Measurements from ENCODE around the gene KCNIP4.

Gene KCNIP4

GRCh38 chr4:21552455-21552854 is 396.1 kb downstream of the KCNIP4 start:
- DNase-seq = no peak

DNA sequence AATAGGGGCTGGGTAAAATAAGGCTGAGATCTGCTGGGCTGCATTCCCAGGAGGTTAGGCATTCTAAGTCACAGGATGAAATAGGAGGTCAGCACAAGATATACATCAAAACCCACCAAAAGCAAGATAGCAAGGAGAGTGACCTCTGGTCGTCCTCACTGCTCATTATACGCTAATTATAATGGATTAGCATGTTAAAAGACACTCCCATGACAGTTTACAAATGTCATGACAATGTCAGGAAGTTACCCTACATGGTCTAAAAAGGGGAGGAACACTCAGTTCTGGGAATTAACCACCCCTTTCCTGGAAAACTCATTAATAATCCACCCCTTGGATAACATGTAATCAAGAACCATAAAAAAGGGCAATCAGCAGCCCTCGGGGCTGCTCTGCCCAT is 403.6 kb downstream of the KCNIP4 start:
- no peak for DNase-seq

DNA sequence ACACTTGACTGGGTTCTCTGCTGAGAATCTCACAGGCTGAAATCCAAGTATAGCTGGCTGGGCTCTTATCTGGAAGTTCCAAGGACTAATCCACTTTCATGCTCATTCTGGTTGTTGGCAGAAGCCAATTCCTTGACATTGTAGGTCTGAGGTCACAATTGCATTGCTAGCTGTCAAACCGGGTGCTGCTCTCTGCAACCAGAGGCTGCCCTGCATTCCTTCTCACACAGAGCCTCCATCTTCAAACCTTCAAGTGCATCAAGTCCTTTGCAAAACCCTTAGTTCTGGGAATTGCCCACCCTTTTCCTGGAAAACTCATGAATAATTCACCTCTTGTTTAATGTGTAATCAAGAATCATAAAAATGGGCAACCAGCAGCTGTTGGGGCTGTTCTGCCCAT is 404.2 kb downstream of the KCNIP4 start:
- DNase-seq = no peak

DNA sequence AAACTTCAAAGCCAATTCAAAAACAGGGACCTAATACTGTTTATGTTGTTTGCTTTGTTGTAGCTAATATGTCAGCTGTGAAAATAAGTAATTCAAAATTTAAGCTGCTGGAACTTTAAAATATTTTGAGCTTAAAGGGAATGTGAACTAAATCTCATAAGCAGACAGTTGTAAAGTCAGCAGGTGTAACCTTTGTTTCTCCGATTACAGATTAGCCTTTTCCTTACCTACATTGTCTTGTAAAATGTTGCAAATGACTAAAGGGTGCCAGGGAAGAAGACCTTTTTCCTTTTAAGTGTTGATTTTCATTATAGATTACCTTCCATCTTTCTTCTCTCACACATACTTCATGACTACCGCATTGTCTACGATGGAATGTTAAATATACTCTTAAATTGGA is 405.1 kb downstream of the KCNIP4 start:
- no peak for DNase-seq

DNA sequence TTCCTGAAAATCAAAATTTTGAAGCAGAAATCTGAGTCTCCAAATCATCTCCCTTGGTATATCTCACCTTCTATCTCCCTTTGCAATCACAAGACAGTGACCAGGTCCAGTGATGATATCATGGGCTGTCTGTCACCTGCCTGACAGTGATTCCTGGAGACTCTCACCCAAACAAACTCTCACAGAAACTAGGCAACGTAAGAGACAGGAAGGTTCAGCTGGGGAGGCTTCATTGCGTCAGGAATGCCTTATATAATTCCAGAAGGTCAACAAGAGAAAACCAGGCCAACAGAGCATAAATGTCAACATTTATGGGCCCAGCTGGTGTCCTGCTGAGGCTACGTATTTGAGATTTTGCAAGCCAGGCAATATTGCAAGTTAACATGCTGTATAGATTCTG is 412.7 kb downstream of the KCNIP4 start:
- DNase-seq = no peak

DNA sequence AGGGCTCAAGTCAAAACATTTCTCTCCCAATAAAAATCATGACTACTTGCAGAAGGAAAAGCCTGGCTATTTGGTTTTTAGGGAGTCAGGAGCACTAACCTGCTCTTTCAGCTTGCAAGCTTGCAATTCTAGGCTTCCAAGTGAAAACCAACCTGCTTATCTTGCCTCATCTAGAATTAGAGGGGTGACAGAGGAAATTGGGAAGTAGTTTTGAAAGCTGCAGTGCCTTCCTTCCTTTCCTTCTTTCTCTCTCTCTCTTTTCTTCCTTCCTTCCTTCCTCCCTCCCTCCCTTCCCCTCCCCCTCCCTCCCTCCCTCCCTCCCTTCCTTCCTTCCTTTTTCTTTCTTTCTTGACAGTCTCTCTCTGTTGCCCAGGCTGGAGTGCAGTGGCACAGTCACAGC is 417.5 kb downstream of the KCNIP4 start:
- no peak for DNase-seq

DNA sequence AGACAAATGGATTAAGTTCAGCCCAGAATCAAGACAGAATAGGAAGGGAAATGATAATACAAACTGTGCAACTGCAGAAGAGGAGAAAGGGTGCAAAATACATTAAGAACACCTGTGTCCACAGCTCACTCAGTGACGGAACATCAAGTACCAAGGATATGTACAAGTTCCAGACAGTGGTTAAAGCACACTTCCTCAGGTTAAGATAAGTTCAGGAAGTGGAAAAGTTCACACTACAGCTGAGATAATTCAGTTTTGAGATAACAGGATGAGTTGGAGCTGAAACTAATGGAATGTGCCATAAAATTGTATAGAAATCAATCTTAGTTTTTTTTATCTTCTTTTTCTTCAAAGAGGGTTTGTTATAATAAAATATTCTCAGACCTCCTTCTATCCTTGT is 419.4 kb downstream of the KCNIP4 start:
- DNase-seq = no peak

GRCh38 chr4:21522296-21522695 is 426.3 kb downstream of the KCNIP4 start:
- no peak for DNase-seq

DNA sequence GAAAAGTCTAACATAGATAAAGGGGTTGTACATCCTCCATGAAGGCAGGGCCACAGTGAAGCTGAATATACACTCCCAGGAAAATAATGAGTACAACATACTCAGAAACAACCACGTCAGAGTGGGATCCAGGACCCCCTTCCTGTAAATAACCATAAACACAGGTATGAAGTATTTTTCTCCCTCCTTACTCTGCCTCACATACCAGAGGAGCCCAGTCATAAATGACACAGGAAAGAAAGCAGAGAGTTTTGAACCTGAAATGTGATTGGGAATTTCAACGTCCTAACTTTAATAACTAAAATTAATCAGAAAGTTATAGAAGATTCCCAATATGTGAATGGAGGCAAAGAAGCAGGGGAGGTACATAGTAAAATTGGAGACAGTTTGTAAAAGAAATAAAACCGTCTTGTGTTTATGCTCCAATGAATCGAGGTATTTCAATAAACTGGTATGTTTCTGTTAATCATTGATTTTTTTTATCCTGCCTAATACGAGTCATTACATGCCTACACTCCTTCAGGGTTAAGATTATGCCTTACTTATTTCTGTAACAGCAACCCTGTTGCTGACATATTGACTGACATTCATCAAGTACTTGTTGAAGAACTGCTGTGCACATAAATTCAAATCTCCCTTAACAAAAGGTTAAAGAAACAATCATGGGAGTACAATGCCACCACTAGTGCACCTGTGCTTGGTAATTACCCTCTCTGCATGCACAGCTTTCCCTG is 431.3 kb downstream of the KCNIP4 start:
- DNase-seq = no peak

GRCh38 chr4:21514022-21514694 is 434.4 kb downstream of the KCNIP4 start:
- DNase-seq = no peak

DNA sequence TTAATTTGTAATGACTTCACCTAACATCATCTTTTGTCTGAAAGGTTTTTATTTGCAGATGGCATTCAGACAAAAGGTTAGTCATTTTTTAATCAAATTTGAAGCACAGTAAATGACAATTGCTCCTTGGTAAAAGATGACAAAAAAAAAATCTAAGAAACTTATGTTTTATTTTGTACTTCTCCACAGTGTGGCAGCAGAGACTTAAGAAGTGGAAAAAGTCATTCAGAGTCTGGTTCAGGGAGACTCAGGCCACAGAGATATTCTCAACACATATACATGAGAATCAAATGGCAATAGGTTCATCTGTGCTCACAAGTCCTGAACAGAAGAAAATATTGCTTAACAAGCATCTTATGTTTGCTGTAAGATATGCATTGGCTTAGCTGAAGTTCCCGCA is 436.2 kb downstream of the KCNIP4 start:
- DNase-seq = no peak

GRCh38 chr4:21507439-21507838 is 441.1 kb downstream of the KCNIP4 start:
- no peak for DNase-seq

DNA sequence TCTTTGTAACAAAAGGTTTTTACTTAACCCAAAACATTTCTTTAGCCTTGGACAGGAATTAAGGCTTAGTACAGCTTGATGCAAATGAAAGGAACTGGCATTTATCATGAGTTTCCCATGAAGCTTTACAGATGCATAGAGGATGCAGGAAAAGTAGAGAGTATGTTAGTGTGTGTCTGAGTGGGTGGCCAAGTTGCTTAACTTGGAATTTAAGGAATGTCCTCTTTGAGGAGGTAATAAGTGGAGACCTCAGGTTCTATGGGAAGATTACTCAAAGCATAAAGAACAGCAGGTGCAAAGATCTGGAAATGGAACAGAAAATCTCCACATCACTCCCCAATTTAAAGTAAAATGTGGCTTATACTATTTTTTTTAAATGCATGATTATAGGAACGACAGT is 457.9 kb downstream of the KCNIP4 start:
- DNase-seq = no peak

GRCh38 chr4:21476757-21477156 is 471.8 kb downstream of the KCNIP4 start:
- DNase-seq = no peak

DNA sequence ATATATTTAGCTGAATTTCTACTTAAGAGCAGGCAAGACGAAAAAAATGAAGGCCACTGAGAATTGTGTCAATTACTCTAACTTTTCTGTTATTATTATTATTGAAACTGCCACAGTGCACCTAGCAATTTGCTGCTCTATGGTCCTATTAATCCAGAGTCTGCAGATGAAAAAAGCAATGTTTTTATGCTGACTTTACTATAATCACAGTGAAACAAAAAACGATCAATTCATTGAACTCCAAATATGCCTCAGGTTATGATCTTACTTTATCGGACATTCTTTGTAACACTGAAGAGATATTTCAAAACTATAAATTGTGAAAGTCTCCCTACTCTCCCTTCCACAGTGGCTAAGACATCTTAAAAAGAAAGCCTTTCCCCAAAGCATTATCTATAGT is 474.4 kb downstream of the KCNIP4 start:
- DNase-seq = no peak

DNA sequence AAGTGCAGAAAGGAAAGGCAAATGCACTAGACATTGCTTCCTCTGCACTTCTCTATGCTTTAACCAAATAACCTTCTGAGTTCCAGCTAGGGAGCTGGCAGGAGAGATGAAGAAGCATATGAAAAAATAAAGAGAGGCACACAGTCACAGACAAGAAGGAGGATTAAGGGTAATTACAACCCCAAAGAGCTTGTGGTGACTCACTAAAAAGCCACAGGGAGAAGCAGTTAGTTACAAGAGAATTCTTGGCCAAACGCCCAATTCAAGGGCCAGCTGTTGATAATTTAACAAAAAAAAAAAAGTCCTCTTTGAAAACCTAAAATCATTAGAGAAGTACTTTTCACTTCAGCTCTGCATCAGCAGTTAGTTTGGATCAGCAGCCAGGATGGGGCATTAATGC is 478.0 kb downstream of the KCNIP4 start:
- DNase-seq = no peak

DNA sequence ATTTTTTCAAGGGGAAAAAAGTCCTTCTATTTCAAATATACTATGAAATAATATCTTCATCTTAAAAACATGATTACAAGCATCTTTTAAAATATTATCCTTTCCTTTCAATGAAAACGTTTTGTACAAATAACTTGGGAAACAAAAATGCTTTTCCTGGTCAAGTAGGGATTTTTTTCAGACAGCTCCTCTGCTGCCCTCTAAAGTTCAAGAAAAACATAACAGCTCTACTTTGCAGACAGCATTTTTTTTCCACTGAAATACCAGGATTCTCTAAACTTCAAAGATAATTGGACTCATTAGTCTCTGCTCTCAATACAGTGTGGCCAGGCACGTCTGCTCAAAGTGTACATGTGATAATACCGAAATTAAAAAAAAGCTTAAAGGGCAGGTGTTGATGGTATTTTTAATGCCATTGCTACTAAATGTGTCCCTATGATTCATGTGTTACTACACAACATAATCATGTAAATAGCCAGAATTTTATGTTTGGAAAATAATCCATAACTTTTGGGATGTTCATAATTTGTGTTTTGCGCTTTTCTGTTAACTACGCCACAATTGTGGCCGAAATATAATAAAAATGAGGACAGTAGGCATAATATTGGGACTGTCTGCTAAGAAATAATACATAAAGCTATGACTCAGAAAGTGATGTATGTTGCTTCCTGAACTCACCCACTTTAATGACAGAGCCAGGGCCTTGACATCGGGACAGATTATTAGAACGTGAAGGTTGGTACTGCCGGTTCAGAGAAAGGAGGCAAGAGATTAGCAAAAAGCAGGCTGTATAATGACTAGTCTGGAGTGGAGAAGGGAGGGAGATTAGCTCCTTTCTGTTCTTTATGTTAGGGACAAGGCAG is 478.9 kb downstream of the KCNIP4 start:
- DNase-seq = no peak

DNA sequence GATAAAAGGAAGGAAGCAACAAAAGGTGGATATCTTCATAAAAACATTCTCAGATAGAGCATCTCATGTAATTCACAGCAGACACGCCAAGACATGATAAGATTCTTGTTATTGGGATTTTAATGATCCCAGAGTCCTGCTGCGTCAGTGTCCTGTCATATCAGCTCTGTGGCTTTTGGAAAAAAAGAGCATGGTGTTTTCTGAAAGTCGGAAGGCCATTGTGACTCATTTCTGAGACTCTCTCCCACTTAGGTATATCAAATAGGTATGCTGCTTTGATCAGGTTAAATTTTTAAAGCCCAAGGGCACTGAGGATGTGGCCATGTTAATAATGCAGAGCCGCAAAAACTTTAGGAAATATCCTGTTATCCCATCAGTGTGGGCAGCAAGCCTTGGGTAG is 481.0 kb downstream of the KCNIP4 start:
- DNase-seq = no peak

GRCh38 chr4:21457086-21457840 is 491.3 kb downstream of the KCNIP4 start:
- no peak for DNase-seq

DNA sequence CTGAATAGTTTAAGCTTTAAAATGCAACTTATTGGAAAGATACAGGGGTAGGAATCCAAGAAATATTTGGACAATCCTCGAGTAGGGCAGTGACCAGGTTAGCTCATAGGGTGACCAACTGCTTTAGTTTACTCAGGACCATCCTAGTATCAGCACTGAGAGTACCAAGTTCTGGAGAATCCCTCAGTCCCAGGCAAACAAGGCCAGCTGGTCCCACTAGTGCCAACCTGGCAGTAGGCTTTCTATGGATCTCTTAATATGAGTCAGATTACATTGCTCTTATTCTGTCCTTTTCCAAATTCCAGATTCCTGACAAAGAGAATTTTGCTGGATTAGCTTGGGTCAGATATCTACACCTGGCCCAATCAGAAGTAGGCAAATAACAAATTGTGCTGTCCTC is 493.7 kb downstream of the KCNIP4 start:
- DNase-seq = no peak

- no peak for DNase-seq
Observed at GRCh38 chr4:21454201-21454600, 494.4 kb downstream of the KCNIP4 start.

DNA sequence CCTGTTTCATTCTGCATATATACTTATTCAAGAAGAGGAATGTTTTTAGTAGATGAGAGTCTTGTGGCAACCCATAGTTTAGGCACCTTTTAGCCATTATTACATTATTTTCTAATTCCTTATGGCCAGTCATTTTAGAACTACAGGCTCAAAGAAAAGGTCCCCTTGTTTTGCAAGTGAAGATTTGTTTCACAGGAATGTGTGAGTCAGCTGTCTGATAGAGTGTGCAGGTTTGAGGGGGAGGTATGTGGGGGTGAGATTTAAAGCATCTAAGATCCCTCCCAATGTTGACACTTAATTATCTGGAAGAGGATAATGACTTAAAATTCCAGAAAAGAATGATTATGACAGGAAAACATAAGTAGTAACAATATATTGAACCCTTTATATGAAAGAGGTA is 495.6 kb downstream of the KCNIP4 start:
- DNase-seq = no peak

GRCh38 chr4:21451032-21451431 is 497.5 kb downstream of the KCNIP4 start:
- no peak for DNase-seq

Data from activated T-cell treated with anti-CD3 and anti-CD28 coated beads, Interleukin-2, amount 50 U/mL, for 1 hour (primary cell).